CD14-positive monocyte (primary cell): ENCODE data around the gene CASP10. TPM values are rescaled to one million over a fixed set of nuclear protein-coding genes. Genes with fewer than 3 reads are reported as not detected.

Experiments
- DNase-seq, 3 donors: peaks; one replicate each; pipeline ENCODE4 v3.0.0-alpha.2; 2011 to 2022
- H2AFZ ChIP-seq: 2 replicates; pipeline ENCODE4 v1.6.0; 2012; ENCODE audit warnings: mild to moderate bottlenecking, low read depth, low read length, inconsistent platforms; ENCODE audit not compliant: insufficient read depth, poor library complexity, severe bottlenecking
- H3K27ac ChIP-seq, 2 donors: 1 replicate in 1 of 2; 2 replicates in 1 of 2; pipeline ENCODE4 v1.5.1; 2012 to 2013; ENCODE audit warnings: low read length in 2 of 2, control low read depth in 1 of 2, inconsistent platforms in 1 of 2, low read depth in 1 of 2, mild to moderate bottlenecking in 1 of 2
- H3K27me3 ChIP-seq, 2 donors: one replicate each; pipeline versions ENCODE4 v1.6.0 to v1.6.1; 2011 to 2013; ENCODE audit warnings: low read length in 2 of 2; ENCODE audit not compliant: control insufficient read depth in 2 of 2, insufficient read depth in 2 of 2
- H3K36me3 ChIP-seq, 2 donors: replicated peaks in 1 of 2; 1 replicate in 1 of 2; 2 replicates in 1 of 2; pipeline versions ENCODE4 v1.5.1 to v1.6.1; 2012 to 2013; ENCODE audit warnings: low read length in 2 of 2, control low read depth in 1 of 2, inconsistent platforms in 1 of 2, mild to moderate bottlenecking in 1 of 2; ENCODE audit not compliant: insufficient read depth in 2 of 2, control insufficient read depth in 1 of 2
- H3K4me1 ChIP-seq, 2 donors: 1 replicate in 1 of 2; 2 replicates in 1 of 2; pipeline versions ENCODE4 v1.5.1 to v1.6.1; 2012 to 2013; ENCODE audit warnings: low read length in 2 of 2, control low read depth in 1 of 2, inconsistent platforms in 1 of 2, mild to moderate bottlenecking in 1 of 2, moderate library complexity in 1 of 2; ENCODE audit not compliant: insufficient read depth in 2 of 2, control insufficient read depth in 1 of 2
- H3K4me2 ChIP-seq: replicated peaks from 2 replicates; pipeline ENCODE3; 2012; ENCODE audit warnings: low read length, moderate library complexity, mild to moderate bottlenecking; ENCODE audit not compliant: poor library complexity, severe bottlenecking; ENCODE audit errors: extremely low read depth
- H3K4me3 ChIP-seq, 3 experiments: fragments of 200-600 bp in 1 of 3; sonication (generic) in 1 of 3; replicated peaks in 1 of 3; 1 replicate in 2 of 3; 2 replicates in 1 of 3; pipeline ENCODE4 v1.5.1; 2011 to 2013; ENCODE audit warnings: low read length in 3 of 3, mild to moderate bottlenecking in 3 of 3, control low read depth in 2 of 3, low read depth in 2 of 3, inconsistent platforms in 1 of 3, moderate library complexity in 1 of 3
- H3K79me2 ChIP-seq: 2 replicates; pipeline ENCODE4 v1.6.0; 2012; ENCODE audit warnings: mild to moderate bottlenecking, control low read depth, inconsistent platforms, low read length, moderate library complexity; ENCODE audit not compliant: insufficient read depth
- H3K9ac ChIP-seq: 2 replicates; pipeline ENCODE4 v1.6.0; 2017; ENCODE audit warnings: low read length, mild to moderate bottlenecking; ENCODE audit not compliant: insufficient read depth, poor library complexity, severe bottlenecking
- H3K9me3 ChIP-seq, 2 donors: replicated peaks in 1 of 2; 1 replicate in 1 of 2; 2 replicates in 1 of 2; pipeline versions ENCODE4 v1.5.1 to v1.6.1; 2012 to 2013; ENCODE audit warnings: low read length in 2 of 2, control low read depth in 1 of 2; ENCODE audit not compliant: control insufficient read depth in 1 of 2, insufficient read depth in 1 of 2
- H4K20me1 ChIP-seq: 2 replicates; pipeline ENCODE4 v1.6.0; 2012; ENCODE audit warnings: mild to moderate bottlenecking, low read length, control low read depth, moderate library complexity; ENCODE audit not compliant: insufficient read depth
- H3K27ac Mint-ChIP-seq, 7 donors: one replicate each; pipeline ENCODE4 v1.8.0; 2020; ENCODE audit warnings: mild to moderate bottlenecking in 7 of 7, mixed read lengths in 7 of 7, moderate library complexity in 6 of 7, inconsistent platforms in 2 of 7
- H3K27me3 Mint-ChIP-seq, 3 donors: one replicate each; pipeline ENCODE4 v1.8.0; 2021 to 2022; ENCODE audit warnings: low read depth in 3 of 3, mild to moderate bottlenecking in 3 of 3, mixed read lengths in 3 of 3, moderate library complexity in 3 of 3, inconsistent platforms in 1 of 3
- H3K36me3 Mint-ChIP-seq, 2 donors: one replicate each; pipeline ENCODE4 v1.8.0; 2020; ENCODE audit warnings: mixed read lengths in 2 of 2, inconsistent platforms in 1 of 2, mild to moderate bottlenecking in 1 of 2
- H3K4me1 Mint-ChIP-seq: one replicate; pipeline ENCODE4 v1.8.0; 2020; ENCODE audit warnings: mild to moderate bottlenecking, mixed read lengths
- H3K4me3 Mint-ChIP-seq, 2 donors: one replicate each; pipeline ENCODE4 v1.8.0; 2020; ENCODE audit warnings: mild to moderate bottlenecking in 2 of 2, mixed read lengths in 2 of 2, moderate library complexity in 1 of 2
- H3K9me3 Mint-ChIP-seq, 7 donors: one replicate each; pipeline ENCODE4 v1.8.0; 2020 to 2022; ENCODE audit warnings: mixed read lengths in 7 of 7, mild to moderate bottlenecking in 6 of 7, moderate library complexity in 6 of 7, inconsistent platforms in 2 of 7
- WGBS: methylation state at CpG from one replicate; pipeline ENCODE4 v1.1.5; 2013; ENCODE audit warnings: missing lambda C conversion rate; ENCODE audit not compliant: insufficient coverage; 5-methylcytosine and 5-hydroxymethylcytosine counted together
- intact Hi-C, 2 donors: fragments of 100-400 bp; cut with micrococcal nuclease; formaldehyde crosslinking; loops; one replicate each; pipeline versions ENCODE4 v1.15.0 to v1.15.1; 2023
- polyA plus RNA-seq, 3 donors: library from polyadenylated mRNA; depleted of rRNA in 1 of 3; unstranded in 2 of 3; stranded (reverse) in 1 of 3; fragments of 300-500 nt in 2 of 3; fragments of >200 nt in 1 of 3; fragmentation: Illumina TruSeq in 2 of 3; gene quantifications; 1 replicate in 2 of 3; 2 replicates in 1 of 3; pipeline ENCODE4 v1.2.3, GENCODE V29; 2012 to 2021
- TF ChIP-seq, protein P1 (sequence below): fragments of 200-600 bp; IDR thresholded peaks from one replicate; pipeline ENCODE4 v1.8.0; 2022; ENCODE audit warnings: antibody characterized with exemption, mild to moderate bottlenecking

Gene CASP10
- polyA plus RNA-seq, 3 donors: 17.7 to 23.3 (median 18.9) TPM

- no peaks in the 10 kb centered on the region for H3K27me3 ChIP-seq
- peaks cover 63% of the 10 kb centered on the region for H3K79me2 ChIP-seq
- Mint-ChIP-seq H3K36me3 (peaks cover 0 to 5% of the 10 kb centered on the region in 2 donors), H3K9me3 (no peaks in the 10 kb centered on the region), H3K27ac (peak overlapping the region; percentile 43 to 90 (median 85)), H3K4me3 (peak overlapping the region; percentile 72 to 84), H3K27me3 (peaks cover 0 to 2% (median 1%) of the 10 kb centered on the region in 3 donors), H3K4me1 (peaks cover 78% of the 10 kb centered on the region)
- H4K20me1 ChIP-seq: no peaks in the 10 kb centered on the region
- peak overlapping the region; percentile 69 for H3K4me2 ChIP-seq
- TF ChIP-seq, protein P1, sequence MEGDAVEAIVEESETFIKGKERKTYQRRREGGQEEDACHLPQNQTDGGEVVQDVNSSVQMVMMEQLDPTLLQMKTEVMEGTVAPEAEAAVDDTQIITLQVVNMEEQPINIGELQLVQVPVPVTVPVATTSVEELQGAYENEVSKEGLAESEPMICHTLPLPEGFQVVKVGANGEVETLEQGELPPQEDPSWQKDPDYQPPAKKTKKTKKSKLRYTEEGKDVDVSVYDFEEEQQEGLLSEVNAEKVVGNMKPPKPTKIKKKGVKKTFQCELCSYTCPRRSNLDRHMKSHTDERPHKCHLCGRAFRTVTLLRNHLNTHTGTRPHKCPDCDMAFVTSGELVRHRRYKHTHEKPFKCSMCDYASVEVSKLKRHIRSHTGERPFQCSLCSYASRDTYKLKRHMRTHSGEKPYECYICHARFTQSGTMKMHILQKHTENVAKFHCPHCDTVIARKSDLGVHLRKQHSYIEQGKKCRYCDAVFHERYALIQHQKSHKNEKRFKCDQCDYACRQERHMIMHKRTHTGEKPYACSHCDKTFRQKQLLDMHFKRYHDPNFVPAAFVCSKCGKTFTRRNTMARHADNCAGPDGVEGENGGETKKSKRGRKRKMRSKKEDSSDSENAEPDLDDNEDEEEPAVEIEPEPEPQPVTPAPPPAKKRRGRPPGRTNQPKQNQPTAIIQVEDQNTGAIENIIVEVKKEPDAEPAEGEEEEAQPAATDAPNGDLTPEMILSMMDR: peak; percentile 74
- H3K27ac ChIP-seq: peak overlapping the region in 1 of 2 donors; percentile 24
- no peak overlapping the region for H3K9ac ChIP-seq
- 0% methylated on average over 1 of the region's 14 CpGs for WGBS
- H3K4me1 ChIP-seq: peaks cover 73 to 91% of the 10 kb centered on the region in 2 donors
- H3K4me3 ChIP-seq: peak overlapping the region in 1 of 3 experiments; percentile 62
- peak; percentile 50 to 84 (median 61) for DNase-seq
- intact Hi-C loops: loop anchor here (5.0 to 10.0 kb wide), 4 partner anchors 36 to 341 kb away; partner anchors contain the start of genes STRADB (in 1 of the 2) and TRAK2 (in 1 of the 2)
- peak overlapping the region; percentile 55 for H2AFZ ChIP-seq
- no peaks in the 10 kb centered on the region for H3K36me3 ChIP-seq
- H3K9me3 ChIP-seq: no peaks in the 10 kb centered on the region
These were observed 53.2 kb downstream of the CASP10 start for GRCh38 chr2:201235860-201236811.

DNA sequence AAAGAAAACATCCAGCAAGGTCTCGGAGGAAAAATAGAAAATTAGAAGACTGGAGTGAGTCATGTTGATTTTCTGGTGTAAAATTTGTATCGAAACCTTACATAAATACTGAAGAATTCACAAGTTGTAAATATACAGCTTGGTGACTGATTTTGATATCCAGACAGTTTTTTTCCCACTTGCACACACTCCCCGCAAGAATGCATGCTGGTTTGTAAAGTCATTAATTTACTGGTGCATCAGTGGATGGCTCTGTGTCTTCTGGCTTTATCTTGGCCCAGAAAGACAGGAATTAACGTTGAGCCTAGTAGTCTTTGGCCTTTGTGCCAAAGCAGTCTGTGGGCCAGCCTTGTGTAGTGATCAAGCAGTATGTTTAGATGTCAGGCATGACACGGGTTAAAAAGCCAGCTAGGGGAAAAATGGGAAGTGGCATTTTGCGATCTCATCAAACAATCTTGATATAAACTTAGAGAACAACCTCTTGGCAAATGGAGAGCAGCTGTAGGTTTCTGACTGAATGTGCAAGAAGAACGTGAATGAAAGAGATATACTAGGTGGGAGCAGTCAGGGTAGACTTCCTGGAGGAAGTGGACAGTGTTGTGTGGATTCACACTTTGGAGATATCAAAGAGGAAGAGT is 54.7 kb downstream of the CASP10 start:
- Mint-ChIP-seq H3K36me3 (peaks cover 0 to 5% of the 10 kb centered on the region in 2 donors), H3K27me3 (peaks cover 0 to 2% (median 1%) of the 10 kb centered on the region in 3 donors), H3K4me1 (peaks cover 82% of the 10 kb centered on the region), H3K27ac (peak overlapping the region; percentile 86 to 92 (median 90)), H3K9me3 (no peaks in the 10 kb centered on the region), H3K4me3 (peak overlapping the region in 1 of 2 donors; percentile 85)
- H2AFZ ChIP-seq: peak overlapping the region; percentile 64
- no peaks in the 10 kb centered on the region for H4K20me1 ChIP-seq
- TF ChIP-seq, protein P1: no peak
- H3K79me2 ChIP-seq: peaks cover 75% of the 10 kb centered on the region
- peak in 2 of 3 donors; percentile 38 to 63 for DNase-seq
- WGBS: 40% methylated on average over 2 of the region's 7 CpGs
- peak overlapping the region; percentile 37 to 82 for H3K27ac ChIP-seq
- no peaks in the 10 kb centered on the region for H3K27me3 ChIP-seq
- H3K9ac ChIP-seq: no peak overlapping the region
- H3K4me3 ChIP-seq: peak overlapping the region in 1 of 3 experiments; percentile 62
- H3K36me3 ChIP-seq: no peaks in the 10 kb centered on the region
- H3K4me1 ChIP-seq: peaks cover 75 to 96% of the 10 kb centered on the region in 2 donors
- no peaks in the 10 kb centered on the region for H3K9me3 ChIP-seq
- peak overlapping the region; percentile 70 for H3K4me2 ChIP-seq
- intact Hi-C loops: loop anchor here (5.0 to 10.0 kb wide), 4 partner anchors 35 to 343 kb away; partner anchors contain the start of genes STRADB (in 1 of the 2) and TRAK2 (in 1 of the 2)
